AG08396 (cell line): ENCODE results near the gene RPS28.
"Not testable (repeated sequence)": the region's sequence is repeated elsewhere in the genome, so short reads cannot be mapped to it uniquely, and the experiment has no call there.

Experiments
- DNase-seq: peaks from one replicate; pipeline ENCODE4 v3.0.0; 2012; ENCODE audit warnings: low spot score, mixed read lengths

RPS28 gene

DNA sequence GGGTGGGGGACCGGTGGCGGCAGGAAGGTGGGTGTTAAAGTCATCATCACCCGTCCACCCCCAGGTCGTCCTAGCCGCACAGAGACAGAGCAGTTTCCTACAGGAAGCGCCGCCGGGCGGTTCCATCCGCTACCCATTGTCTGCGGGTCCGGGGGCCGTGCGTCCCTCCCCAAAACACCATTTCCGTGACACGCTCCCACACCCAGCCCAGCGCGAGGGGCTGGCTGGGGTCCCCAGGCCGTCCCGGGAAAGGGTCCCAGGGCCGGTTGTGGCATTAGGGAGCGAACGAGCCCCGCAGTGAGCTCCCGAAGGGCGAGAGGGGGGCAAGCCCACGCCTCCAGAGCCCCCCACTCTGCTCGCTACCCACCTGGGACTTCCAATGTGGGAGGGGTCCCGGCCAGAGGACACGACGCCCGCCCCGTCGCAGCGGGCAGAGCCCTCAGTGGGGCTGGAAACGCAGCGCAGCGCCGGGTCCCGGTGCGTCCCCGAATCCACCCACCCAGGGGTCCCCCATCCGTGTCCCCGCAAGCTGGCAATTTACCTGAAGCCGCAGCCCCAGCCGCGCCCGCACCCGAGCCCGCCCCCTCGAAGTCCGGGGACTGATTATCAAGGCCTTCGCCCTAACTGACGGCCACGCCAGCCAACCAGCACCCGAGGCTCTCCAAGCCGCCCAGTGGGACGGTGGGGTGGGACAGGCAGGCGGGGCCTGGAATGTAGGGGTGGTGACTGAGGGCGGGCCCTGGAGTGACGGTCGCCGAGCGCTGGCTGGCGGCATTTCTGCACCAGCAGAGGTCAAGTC is 21.6 kb downstream of the RPS28 start, which contains the start of gene KANK3:
TSS of gene KANK3 (minus strand) at position 579 of the 799 bp plus-strand sequence. CDS start 5,434 bp downstream, outside the sequence.
- DNase-seq, result peak; percentile 98

DNA sequence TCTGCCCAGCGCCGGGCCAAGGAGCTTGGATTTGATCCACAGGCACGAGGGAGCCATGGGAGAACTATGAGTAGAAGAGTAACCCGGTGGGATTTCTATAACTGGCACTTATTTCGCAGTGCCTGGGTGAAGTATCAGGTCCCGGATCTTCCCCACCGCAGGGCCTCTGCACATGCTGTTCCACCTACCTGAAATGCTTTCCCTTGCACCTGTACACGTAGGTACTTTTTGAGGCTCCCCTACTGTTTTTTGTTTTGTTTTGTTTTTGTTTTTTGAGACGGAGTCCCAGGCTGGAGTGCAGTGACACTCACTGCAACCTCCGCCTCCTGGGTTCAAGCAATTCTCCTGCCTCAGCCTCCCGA is 22.2 kb downstream of the RPS28 start:
- no peak for DNase-seq

DNA sequence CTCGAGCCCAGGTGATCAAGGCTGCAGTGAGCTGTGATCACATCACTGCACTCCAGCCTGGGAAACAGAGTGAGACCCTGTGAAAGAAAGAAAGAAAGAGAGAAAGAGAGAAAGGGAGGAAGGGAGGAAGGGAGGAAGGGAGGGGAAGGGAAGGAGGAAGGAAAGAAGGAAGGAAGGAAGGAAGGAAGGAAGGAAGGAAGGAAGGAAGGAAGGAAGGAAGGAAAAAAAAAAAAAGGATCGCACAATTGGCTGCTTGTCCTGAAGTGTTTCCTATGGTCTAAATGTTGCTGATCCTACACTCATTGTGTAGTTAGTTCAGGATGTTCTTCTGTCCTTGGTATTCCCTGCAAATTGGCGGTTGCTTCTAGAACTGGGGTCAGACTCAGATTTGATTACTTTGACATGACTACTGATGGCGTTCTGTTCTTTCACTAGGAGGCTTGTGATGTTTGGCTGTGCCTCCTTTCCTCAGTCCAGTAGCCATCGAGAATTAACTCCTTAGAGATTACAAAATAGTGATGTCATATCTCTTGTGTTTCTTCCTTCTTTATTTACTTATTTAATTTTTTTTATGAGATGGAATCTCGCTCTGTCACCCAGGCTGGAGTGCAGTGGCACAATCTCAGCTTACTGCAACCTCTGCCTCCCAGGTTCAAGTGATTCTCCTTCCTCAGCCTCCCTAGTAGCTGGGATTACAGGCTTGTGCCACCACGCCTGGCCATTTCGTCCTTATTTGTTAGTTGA is 28.5 kb downstream of the RPS28 start:
- DNase-seq, result not testable (repeated sequence)

DNA sequence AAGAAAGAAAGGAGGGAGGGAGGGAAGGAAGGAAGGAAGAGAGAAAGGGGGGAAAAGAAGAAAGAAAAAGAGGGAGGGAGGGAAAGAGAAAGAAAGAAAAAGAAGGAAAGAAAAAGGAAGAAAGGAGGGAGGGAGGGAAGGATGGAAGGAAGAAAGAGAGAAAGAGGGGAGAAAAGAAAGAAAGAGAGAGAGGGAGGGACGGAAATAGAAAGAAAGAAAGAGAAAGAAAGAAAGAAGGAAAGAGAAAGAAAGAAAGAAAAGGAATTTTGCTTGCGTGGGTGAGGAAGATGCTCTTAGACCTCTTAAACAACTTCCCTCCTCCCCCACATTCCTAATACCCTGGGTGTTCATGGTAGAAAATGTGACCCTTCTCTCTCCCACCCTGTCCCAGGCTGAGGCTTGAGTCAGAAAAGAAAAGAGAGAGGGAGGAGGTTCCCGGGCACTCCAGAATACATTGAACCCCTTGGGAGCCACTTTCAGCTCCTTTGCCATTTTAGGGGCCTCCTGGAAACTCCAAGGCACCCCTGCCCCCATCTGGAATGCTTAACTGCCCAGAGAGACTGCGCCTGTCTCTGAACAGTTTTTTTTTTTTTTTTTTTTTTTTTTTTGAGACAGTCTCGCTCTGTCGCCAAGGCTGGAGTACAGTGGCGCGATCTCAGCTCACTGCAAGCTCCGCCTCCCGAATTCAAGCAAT is 31.0 kb downstream of the RPS28 start:
- DNase-seq, result no peak

DNA sequence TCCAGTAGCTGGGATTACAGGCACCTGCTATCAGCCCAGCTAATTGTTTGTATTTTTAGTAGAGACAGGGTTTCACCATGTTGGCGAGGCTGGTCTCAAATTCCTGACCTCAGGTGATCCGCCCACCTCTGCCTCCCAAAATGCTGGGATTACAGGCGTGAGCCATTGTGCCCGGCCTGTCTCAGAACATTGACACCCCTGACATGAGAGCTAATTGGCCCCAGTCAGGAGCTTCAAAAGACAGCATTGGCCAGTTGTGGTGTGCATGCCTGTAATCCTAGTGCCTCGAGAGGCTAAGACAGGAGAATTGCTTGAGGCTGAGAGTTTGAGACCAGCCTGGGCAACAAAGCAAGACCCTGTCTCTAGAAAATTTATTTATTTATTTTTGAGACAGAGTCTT is 31.5 kb downstream of the RPS28 start:
- not testable (repeated sequence) for DNase-seq

DNA sequence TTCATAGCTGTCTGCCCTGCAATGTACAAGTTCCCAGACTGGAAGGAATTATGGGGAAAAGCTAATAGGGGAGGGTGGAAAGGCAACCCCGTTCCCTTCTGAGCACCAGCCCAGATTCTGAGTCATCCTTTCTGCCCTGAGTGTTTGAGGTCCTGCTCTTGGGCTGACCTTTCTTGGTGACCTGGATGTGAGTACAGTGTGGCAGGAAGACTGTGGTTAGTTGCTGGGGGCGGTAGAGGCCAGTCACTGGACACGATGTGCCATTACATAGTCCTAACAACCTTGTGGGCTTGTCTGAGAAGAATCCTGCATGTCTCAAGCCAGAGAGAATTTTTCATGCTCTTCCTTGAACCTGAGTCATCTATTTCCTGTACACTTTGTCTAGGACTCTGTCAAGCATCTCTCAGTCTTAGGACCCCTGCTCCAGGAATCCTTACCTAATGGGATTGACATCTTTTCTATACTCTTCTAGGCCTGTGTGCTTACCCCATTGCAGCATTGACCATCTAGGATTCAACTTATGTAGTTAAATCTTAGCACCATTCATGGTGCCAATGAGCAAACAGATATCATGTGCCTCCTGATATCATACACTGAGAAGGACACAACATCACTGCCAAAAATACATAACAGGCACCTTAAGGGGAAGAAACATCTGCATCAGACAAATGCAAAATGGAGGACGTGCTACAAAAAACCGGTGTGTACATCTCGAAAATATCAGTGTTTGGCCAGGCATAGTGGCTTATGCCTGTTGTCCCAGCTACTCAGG is 34.5 kb downstream of the RPS28 start:
- peak; percentile 78 for DNase-seq

DNA sequence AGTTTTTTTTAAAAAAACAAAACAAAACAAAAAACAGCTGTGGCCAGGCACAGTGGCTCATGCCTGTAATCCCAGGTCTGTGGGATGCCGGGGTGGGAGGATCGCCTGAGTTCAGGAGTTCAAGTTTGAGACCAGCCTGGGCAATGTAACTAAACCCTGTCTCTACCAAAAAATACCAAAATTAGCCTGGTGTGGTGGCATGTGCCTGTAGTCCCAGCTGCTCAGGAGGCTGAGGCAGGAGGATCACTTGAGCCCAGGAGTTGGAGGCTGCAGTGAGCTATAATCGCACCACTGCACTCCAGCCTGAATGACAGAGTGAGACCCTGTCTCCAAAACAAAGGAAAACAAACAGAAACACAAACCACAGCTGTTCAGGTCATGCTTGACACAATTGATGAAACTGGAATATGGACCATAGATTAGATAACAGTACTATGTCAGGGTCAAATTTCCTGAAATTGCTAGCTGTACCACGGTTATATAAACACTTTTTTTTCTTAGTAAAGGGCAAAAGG is 35.8 kb downstream of the RPS28 start:
- DNase-seq, result no peak

DNA sequence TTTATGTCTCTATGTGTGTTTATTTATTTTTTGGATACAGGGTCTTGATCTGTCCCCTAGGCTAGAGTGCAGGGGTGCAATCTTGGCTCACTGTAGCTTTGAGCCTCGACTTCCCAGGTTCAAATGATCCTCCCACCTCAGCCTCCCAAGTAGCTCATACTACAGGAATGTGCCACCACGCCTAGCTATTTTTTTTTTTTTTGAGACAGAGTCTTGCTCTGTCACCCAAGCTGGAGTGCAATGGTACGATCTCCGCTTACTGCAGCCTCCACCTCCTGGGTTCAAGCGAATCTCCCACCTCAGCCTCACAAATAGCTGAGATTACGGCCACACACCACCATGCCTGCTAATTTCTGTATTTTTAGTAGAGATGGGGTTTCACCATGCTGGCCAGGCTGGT is 37.7 kb downstream of the RPS28 start:
- no peak for DNase-seq

DNA sequence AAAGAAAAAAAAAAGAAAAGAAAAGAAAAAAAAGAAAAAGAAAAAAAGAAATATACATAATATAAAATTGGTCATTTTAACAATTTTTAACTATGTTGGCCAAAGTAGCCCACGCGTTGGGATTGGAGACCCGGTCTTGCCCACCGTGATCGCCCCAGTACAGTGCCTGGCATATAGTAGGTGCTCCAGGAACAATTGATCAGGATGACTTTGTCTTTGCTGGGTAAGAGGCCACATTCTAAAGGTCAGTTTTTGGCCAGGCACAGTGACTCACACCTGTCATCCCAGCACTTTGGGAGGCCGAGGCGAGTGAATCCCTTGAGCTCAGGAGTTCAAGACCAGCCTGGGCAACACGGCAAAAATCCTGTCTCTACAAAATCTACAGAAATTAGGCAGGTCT is 38.9 kb downstream of the RPS28 start:
- no peak for DNase-seq

DNA sequence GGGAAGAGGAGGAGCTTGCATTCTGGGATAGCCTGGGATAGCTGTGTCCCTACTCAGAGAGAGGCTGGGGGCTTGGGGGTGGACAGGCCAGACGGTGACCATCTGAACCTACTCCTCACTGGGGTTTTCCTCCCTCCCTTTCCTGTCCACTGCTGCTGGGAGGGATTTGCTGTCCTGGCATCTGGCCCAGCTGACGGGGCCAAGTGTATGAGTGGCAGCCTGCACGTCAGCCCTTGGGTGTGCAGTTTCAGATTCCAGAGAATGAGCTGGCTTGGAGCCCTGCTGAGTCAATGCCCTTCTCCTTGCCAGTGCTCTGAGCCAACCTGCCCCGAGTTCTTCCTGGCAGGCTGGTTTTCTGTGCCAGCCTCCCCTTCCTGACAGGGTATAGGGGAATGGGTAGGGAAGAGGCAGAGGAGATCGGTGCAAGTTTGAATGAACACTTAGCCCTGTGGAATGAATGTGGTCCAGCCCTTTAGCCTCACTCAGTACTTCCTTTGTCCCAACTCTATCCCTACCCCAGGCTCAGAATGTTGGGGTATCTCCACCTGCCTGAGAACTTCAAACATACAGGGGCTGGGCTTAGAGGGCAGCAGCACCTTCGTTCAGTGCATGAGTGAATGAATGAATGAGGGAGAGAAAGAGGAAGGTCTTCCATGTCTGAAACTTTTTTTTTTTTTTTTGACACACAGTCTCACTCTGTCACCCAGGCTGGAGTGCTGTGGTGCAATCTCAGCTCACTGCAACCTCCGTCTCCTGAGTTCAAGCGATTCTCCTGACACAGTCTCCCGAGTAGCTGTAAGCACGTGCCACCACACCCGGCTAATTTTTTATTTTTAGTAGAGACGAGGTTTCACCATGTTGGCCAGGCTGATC is 40.9 kb downstream of the RPS28 start:
- peak; percentile 93 for DNase-seq

DNA sequence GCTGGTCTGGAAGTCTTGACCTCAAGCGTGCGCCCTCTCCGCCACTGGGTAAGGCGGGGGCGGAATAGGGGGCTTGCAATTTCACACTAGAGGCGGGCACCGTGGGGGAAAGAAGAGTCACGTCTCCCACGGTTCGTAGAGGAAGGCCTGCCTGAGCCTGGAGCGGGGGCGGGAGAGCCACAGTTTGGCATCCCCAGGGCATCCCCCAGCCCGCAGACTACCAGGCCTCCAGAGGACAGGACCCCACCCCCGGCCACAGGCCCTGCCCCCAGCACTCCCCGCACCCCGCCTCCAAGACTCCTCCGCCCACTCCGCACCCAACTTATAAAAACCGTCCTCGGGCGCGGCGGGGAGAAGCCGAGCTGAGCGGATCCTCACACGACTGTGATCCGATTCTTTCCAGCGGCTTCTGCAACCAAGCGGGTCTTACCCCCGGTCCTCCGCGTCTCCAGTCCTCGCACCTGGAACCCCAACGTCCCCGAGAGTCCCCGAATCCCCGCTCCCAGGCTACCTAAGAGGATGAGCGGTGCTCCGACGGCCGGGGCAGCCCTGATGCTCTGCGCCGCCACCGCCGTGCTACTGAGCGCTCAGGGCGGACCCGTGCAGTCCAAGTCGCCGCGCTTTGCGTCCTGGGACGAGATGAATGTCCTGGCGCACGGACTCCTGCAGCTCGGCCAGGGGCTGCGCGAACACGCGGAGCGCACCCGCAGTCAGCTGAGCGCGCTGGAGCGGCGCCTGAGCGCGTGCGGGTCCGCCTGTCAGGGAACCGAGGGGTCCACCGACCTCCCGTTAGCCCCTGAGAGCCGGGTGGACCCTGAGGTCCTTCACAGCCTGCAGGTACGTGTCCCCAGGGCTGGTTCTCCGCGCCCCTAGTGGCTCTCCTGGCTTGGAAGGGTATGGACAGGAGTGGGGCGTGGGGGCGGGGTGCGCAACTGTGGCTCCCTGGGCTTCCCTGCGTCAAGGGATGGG is 42.8 kb downstream of the RPS28 start, which contains the start of gene ANGPTL4:
TSS of gene ANGPTL4 (plus strand) at position 353 of the 969 bp plus-strand sequence. CDS start at position 520, 167 bp downstream.
- DNase-seq, result peak; percentile 85

DNA sequence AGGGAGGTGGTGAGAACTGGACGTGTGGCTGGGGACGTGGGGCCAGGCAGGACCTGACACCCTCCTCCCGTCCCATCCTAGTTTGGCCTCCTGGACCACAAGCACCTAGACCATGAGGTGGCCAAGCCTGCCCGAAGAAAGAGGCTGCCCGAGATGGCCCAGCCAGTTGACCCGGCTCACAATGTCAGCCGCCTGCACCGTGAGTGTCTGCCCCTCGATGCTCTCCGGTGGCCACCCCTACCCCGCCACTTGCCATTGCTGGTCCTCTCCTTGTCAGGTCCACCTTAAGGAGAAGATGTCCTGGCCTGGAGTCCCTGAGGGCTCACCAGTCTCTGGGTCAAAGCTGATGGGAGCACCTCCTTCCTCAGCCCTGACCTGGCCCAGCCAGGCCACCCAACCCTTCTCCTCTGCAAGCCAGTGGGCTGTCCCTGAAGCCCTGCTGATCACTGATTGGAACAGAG is 44.9 kb downstream of the RPS28 start:
- no peak for DNase-seq

DNA sequence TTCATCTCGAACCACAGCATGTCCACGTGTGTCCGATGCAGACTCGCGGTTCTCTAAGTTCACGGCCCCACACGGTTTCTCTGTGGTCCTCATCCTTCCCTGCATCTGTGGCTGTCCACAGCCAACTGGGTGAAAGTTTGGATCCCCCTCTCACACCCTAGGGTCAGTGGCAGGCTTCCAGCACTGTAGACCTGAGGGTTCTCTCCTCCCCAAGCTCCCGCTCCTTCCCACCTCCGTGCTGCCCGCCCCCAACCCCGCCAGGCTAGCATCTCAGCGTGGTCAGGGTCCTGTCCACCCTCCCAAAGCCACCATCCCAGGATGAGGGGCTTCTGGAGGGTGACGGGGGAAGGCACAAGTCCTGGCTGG is 45.6 kb downstream of the RPS28 start:
- DNase-seq, result no peak

DNA sequence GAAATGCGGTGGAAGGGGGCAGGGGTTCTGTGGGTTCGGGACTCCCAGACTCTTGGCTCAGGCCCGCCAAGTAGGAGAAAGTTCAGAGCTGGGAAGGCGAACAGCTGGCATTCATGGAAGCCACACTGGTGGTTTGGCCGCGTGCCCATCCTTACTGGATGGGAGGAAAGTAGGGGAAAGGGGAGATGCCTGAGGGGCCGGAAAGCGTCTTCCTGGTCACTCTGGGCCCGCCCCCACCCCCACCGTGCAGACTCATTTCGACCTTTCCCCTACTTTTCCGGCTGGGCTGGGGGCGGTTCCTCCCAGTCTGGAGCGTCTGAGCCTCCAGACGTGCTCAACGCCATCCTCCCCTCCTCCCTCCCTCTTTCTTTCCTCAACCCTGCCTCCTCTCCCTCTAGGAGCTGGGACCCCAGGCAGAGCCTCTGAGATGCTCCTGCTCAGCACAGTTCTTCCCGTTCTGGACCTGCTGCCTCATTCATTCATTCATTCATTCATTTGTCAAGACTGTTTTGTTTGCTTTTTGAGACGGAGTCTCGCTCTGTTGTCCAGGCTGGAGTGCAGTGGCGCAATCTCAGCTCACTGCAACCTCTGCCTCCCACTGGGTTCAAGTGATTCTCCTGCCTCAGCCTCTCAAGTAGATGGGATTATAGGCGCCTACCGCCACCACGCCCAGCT is 46.2 kb downstream of the RPS28 start:
- DNase-seq, result peak; percentile 92

DNA sequence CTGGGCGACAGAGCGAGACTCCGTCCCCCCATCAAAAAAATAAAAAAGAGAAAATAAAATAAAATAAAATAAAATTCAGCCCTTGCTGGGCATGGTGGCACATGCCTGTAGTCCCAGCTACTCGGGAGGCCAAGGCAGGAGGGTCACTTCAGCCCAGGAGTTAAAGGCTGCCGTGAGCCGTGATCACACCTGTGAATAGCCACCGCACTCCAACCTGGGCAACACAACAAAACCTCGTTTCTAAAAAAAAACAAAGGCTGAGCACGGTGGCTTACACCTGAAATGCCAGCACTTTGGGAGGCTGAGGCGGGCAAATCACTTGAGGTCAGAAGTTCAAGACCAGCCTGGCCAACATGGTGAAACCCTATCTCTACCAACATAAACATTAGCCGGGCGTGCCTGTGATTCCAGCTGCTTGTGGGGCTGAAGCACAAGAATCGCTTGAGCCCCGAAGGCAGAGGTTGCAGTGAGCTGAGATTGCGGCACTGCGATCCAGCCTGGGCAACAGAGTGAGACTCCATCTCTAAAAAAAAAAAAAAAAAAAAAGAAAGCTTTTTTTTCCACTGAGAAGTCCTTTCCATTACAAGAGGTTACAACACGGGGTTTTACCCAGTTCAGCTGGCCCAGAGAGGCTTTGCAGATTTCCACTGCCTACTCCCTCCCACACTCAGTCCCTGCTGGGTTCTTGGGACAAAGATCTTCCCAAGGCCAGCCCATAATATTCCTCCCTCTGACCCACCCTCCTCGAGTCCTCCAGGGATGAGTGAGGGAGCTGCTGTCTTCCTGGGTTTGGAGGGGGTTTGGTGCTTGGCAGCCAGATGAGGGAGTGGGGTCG is 49.1 kb downstream of the RPS28 start:
- no peak for DNase-seq

DNA sequence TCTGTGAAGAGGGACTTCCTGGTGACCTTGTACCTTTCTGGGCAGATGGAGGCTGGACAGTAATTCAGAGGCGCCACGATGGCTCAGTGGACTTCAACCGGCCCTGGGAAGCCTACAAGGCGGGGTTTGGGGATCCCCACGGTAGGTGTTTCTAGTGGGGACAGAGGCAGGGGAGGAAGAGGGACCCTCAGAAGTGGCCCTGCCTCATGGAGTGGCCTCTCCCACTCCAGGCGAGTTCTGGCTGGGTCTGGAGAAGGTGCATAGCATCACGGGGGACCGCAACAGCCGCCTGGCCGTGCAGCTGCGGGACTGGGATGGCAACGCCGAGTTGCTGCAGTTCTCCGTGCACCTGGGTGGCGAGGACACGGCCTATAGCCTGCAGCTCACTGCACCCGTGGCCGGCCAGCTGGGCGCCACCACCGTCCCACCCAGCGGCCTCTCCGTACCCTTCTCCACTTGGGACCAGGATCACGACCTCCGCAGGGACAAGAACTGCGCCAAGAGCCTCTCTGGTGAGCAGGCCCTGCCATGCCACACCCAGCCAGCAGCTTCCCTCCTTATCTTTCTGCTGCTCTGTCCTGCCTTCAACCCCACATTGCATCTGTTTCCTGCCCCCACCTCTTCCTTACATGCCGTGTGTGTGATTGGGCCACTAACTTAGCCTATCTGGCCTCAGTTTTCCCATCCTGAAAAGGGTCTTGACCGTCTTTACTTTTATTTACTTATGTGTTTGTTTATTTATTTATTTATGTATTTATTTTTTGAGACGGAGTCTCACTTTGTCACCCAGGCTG is 49.9 kb downstream of the RPS28 start:
- DNase-seq, result no peak
